OCI-LY7 (cell line): ENCODE measurements around the gene SLC6A17. TPM values are rescaled to one million over a fixed set of nuclear protein-coding genes. Genes with fewer than 3 reads are reported as not detected.

Source experiments
- BruUV-seq: library from RNA; stranded (reverse); fragments of 400-500 nt; replicated peaks from 2 replicates; lab custom pipeline; 2021; lab: Mats Ljungman, UMichigan
- CTCF ChIA-PET: fragments of 300-600 bp; sonication (Branson Sonifier 250); formaldehyde crosslinking; loops from one replicate; lab custom pipeline; 2022; ENCODE audit warnings: antibody characterized with exemption; ENCODE audit not compliant: unreplicated experiment; lab: Charles Lee
- POLR2A ChIA-PET: fragments of 300-600 bp; sonication (Branson Sonifier 250); formaldehyde crosslinking; loops from one replicate; lab custom pipeline; 2022; ENCODE audit warnings: antibody characterized with exemption; lab: Charles Lee
- DNase-seq: peaks from one replicate; pipeline ENCODE4 v3.0.0-alpha.2; 2015; ENCODE audit warnings: low spot score
- H2AFZ ChIP-seq: fragments of 200-600 bp; sonication (generic), shearing (Covaris generic); 2 replicates; pipeline ENCODE4 v1.6.1; 2014; ENCODE audit warnings: mild to moderate bottlenecking, antibody characterized with exemption, low read length, moderate library complexity
- H3K27ac ChIP-seq: fragments of 200-600 bp; sonication (generic); 2 replicates; pipeline ENCODE4 v1.5.1; 2014; ENCODE audit warnings: mixed run types, low read depth, mild to moderate bottlenecking, moderate library complexity, low read length, inconsistent platforms; ENCODE audit not compliant: poor library complexity, severe bottlenecking
- H3K36me3 ChIP-seq: fragments of 200-600 bp; sonication (generic); 2 replicates; pipeline ENCODE4 v1.6.1; 2014; ENCODE audit warnings: mild to moderate bottlenecking, antibody characterized with exemption, low read length, moderate library complexity, mixed read lengths; ENCODE audit not compliant: insufficient read depth
- H3K4me1 ChIP-seq: fragments of 200-600 bp; sonication (generic); 2 replicates; pipeline ENCODE4 v1.5.1; 2014; ENCODE audit warnings: mild to moderate bottlenecking, low read length; ENCODE audit not compliant: insufficient read depth, poor library complexity, severe bottlenecking
- H3K4me2 ChIP-seq: fragments of 200-600 bp; sonication (generic); 2 replicates; pipeline ENCODE4 v1.6.1; 2014; ENCODE audit warnings: mild to moderate bottlenecking, low read length
- H3K4me3 ChIP-seq: fragments of 200-600 bp; sonication (generic); 2 replicates; pipeline ENCODE4 v1.5.1; 2014; ENCODE audit warnings: mild to moderate bottlenecking, low read depth, low read length; ENCODE audit not compliant: poor library complexity, severe bottlenecking
- H3K79me2 ChIP-seq: fragments of 200-600 bp; sonication (generic); 2 replicates; pipeline ENCODE4 v1.6.1; 2016; ENCODE audit warnings: low read depth, mild to moderate bottlenecking, low read length, moderate library complexity, mixed read lengths; ENCODE audit not compliant: insufficient read depth
- H3K9me2 ChIP-seq: fragments of 200-600 bp; sonication (generic); 2 replicates; pipeline ENCODE4 v1.6.1; 2016; ENCODE audit warnings: mild to moderate bottlenecking, low read length, mixed read lengths; ENCODE audit not compliant: insufficient read depth
- H3K9me3 ChIP-seq: fragments of 200-600 bp; sonication (generic); 2 replicates; pipeline ENCODE4 v1.6.1; 2014; ENCODE audit warnings: mild to moderate bottlenecking, mixed run types, low read length, mixed read lengths
- H4K20me1 ChIP-seq: fragments of 200-600 bp; sonication (generic); 2 replicates; pipeline ENCODE4 v1.6.1; 2014; ENCODE audit warnings: mild to moderate bottlenecking, antibody characterized with exemption, low read length, moderate library complexity, mixed read lengths; ENCODE audit not compliant: insufficient read depth
- EZH2phosphoT487 ChIP-seq: fragments of 200-600 bp; sonication (generic); IDR thresholded peaks from 2 replicates; pipeline ENCODE4 v1.6.1; 2018; ENCODE audit warnings: low read depth, borderline replicate concordance, mild to moderate bottlenecking, mixed run types, antibody characterized with exemption, low read length, moderate library complexity, mixed read lengths
- intact Hi-C: fragments of 100-400 bp; cut with micrococcal nuclease; formaldehyde crosslinking; loops from one replicate; pipeline ENCODE4 v1.10.0; 2022; ENCODE audit not compliant: unreplicated experiment
- total RNA-seq, 2 experiments: library from RNA; depleted of rRNA in 1 of 2; stranded (reverse); fragments of >200 nt in 1 of 2; shearing (Covaris generic) in 1 of 2; gene quantifications; 2 replicates each; pipeline ENCODE4 v1.2.3, GENCODE V29; 2014 to 2022
- TF ChIP-seq, protein P1 (sequence below): fragments of 200-600 bp; sonication (generic); conservative IDR thresholded peaks from 2 replicates; pipeline ENCODE4 v1.5.1; 2014; ENCODE audit warnings: mild to moderate bottlenecking, antibody characterized with exemption, low read length, moderate library complexity, mixed read lengths

SLC6A17 gene
- total RNA-seq, 2 experiments from 2014 or later: not detected

- no TSS peak for BruUV-seq
Measured at GRCh38 chr1:110214454-110215404, 64.4 kb downstream of the SLC6A17 start.

DNA sequence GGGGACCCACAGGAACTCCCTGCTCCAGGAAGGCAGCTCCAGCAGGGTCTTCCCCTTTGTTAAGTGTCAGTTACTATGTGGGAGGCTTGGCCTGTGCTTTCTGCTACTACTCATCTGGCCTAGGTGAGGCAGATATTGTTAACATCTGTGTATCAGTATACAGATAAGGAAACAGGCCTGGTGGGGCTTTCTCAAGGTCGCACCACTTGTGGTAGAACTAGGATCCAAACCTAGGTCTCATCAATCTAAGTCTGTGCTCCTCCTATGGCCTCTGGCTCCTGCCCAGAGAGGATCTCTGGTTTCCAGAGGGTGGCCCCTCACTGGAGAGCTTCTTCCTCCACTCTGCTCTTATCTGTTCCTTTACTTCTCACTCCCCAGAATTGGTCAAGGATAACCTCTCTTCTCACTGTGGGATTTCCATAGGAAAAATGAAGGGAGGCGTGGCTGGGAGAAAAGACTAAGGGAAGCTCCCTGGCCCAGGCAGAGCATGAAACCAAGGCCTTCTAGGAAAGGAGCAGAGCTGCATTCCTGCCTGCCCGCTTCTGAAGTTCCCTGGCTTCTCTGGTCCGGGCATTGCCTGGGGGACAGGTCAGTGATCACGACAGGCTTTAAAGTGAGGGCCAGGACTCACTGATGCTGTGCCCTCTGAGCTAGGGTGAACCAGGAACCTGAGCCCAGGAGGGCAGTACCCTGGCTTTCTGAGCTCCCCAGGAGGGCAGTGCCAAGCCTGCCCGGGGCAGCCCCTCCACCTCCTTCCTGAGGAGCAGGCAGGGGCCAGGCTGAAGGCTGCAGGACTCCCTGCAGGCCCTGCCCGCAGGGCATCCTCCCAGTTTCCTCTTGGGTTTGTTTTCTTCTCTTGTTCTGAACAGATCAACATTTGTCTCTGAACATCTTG lies 65.6 kb downstream of the SLC6A17 start:
- Histone ChIP-seq H3K9me2 (no peaks in the 10 kb centered on the region), H3K36me3 (no peaks in the 10 kb centered on the region), H3K79me2 (no peaks in the 10 kb centered on the region), H3K4me3 (no peak overlapping the region), H4K20me1 (no peaks in the 10 kb centered on the region; the same call in 1 of the 2 replicates), H3K4me2 (no peak overlapping the region), H3K4me1 (peaks cover 20% of the 10 kb centered on the region), H3K27ac (no peak overlapping the region), H3K9me3 (no peaks in the 10 kb centered on the region), H2AFZ (no peak overlapping the region)
- no TSS peak for BruUV-seq
- TF ChIP-seq, protein P1, sequence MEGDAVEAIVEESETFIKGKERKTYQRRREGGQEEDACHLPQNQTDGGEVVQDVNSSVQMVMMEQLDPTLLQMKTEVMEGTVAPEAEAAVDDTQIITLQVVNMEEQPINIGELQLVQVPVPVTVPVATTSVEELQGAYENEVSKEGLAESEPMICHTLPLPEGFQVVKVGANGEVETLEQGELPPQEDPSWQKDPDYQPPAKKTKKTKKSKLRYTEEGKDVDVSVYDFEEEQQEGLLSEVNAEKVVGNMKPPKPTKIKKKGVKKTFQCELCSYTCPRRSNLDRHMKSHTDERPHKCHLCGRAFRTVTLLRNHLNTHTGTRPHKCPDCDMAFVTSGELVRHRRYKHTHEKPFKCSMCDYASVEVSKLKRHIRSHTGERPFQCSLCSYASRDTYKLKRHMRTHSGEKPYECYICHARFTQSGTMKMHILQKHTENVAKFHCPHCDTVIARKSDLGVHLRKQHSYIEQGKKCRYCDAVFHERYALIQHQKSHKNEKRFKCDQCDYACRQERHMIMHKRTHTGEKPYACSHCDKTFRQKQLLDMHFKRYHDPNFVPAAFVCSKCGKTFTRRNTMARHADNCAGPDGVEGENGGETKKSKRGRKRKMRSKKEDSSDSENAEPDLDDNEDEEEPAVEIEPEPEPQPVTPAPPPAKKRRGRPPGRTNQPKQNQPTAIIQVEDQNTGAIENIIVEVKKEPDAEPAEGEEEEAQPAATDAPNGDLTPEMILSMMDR: no peak
- no peak for TF ChIP-seq EZH2phosphoT487
- ChIA-PET CTCF (interaction anchor here (0.6 to 1.0 kb wide), 2 partner anchors 13 to 561 kb away, joined by 3 to 4 read pairs; no protein-coding TSS in a partner anchor), POLR2A (interaction anchor here (1.0 kb wide), 1 partner anchor 60 kb away, joined by 3 read pairs; no protein-coding TSS in a partner anchor)
- no peak for DNase-seq
- intact Hi-C loops: no loop called here

More at GRCh38 chr1:110214454-110215404, 64.4 kb downstream of the SLC6A17 start:
- H3K79me2 ChIP-seq: no peaks in the 10 kb centered on the region
- H3K4me2 ChIP-seq: no peak overlapping the region
- H3K36me3 ChIP-seq: no peaks in the 10 kb centered on the region
- no peak overlapping the region for H3K4me3 ChIP-seq
- ChIA-PET POLR2A (interaction anchor here (0.6 kb wide), 1 partner anchor 669 kb away, joined by 3 read pairs; no protein-coding TSS in a partner anchor), CTCF (interaction anchor here (0.6 kb wide), 1 partner anchor 562 kb away, joined by 3 read pairs; no protein-coding TSS in a partner anchor)
- no peak overlapping the region for H2AFZ ChIP-seq
- H4K20me1 ChIP-seq: no peaks in the 10 kb centered on the region; the same call in 1 of the 2 replicates
- peaks cover 21% of the 10 kb centered on the region for H3K4me1 ChIP-seq
- no peak overlapping the region for H3K27ac ChIP-seq
- DNase-seq: no peak
- no peaks in the 10 kb centered on the region for H3K9me2 ChIP-seq
- no peak for TF ChIP-seq EZH2phosphoT487
- TF ChIP-seq, protein P1: no peak
- H3K9me3 ChIP-seq: no peaks in the 10 kb centered on the region
- intact Hi-C loops: no loop called here
